ENCODE results near the gene DGKD. TPM values are rescaled to one million over a fixed set of nuclear protein-coding genes. Genes with fewer than 3 reads are reported as not detected.

DGKD gene
- total RNA-seq, 4 donors from 2014 or later: 9.1 to 21.9 (median 17.8) TPM

DNA sequence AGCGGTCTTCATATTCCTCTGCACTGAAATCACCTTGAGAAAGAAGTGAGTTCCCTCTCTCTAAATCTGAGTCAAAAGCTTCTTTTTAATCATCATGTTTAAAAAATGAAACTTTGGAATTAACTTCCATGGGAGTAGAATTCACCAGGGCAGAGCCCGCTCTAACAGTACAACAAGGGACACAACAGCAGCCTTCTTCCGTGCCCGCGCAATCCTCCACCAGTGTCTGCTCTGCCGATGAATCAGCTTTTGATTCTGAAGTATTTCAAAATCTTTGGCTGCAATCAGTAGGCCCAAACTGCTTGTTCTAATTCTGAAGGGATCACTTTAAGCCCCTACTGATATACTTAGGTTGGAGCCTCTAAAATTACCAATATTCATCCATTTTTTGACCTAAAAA lies 135.4 kb downstream of the DGKD start:
- ATAC-seq: no peak

DNA sequence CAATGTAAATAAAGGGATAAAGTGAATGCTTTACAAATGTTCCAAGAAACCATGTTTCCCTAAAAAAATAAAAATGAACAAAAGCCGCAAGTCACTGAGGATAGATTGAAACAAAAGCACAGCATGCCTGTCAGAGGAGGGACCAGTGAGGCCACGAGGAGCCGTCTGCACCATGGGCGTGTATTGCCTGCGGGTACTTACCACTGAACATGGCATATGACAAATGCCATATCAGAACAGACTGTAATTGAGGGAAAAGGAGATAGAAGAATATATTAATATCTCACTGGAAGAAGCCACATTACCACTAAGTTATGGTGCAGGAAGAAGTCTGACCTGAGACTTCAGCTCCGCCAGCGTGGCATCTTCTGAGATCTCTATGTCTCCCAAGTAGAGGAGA lies 136.5 kb downstream of the DGKD start:
- ATAC-seq: no peak
- no peaks in the 10 kb centered on the region for H3K9me3 ChIP-seq

More for the DNA sequence above, 135.4 kb downstream of the DGKD start:
- no peaks in the 10 kb centered on the region for H3K9me3 ChIP-seq
- no peak overlapping the region for H3K4me3 ChIP-seq
- H3K36me3 ChIP-seq: peaks cover 4 to 89% of the 10 kb centered on the region in 2 donors
- peaks cover 0 to 28% (median 0%) of the 10 kb centered on the region in 3 donors for H3K4me1 ChIP-seq
- no peak overlapping the region for H3K27ac ChIP-seq
- no peaks in the 10 kb centered on the region for H3K27me3 ChIP-seq
- TF ChIP-seq, protein P1, sequence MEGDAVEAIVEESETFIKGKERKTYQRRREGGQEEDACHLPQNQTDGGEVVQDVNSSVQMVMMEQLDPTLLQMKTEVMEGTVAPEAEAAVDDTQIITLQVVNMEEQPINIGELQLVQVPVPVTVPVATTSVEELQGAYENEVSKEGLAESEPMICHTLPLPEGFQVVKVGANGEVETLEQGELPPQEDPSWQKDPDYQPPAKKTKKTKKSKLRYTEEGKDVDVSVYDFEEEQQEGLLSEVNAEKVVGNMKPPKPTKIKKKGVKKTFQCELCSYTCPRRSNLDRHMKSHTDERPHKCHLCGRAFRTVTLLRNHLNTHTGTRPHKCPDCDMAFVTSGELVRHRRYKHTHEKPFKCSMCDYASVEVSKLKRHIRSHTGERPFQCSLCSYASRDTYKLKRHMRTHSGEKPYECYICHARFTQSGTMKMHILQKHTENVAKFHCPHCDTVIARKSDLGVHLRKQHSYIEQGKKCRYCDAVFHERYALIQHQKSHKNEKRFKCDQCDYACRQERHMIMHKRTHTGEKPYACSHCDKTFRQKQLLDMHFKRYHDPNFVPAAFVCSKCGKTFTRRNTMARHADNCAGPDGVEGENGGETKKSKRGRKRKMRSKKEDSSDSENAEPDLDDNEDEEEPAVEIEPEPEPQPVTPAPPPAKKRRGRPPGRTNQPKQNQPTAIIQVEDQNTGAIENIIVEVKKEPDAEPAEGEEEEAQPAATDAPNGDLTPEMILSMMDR (IDR thresholded peaks at IDR 0.05): no peak
- TF ChIP-seq EP300 (IDR thresholded peaks at IDR 0.05) (no peak), POLR2A (IDR thresholded peaks at IDR 0.05) (no peak), POLR2AphosphoS5 (IDR thresholded peaks at IDR 0.05) (no peak)
- WGBS, 2 donors (ENCODE audit: low coverage in 1 of 2): 94 to 95% methylated on average over 6 of the region's 6 CpGs

DNA sequence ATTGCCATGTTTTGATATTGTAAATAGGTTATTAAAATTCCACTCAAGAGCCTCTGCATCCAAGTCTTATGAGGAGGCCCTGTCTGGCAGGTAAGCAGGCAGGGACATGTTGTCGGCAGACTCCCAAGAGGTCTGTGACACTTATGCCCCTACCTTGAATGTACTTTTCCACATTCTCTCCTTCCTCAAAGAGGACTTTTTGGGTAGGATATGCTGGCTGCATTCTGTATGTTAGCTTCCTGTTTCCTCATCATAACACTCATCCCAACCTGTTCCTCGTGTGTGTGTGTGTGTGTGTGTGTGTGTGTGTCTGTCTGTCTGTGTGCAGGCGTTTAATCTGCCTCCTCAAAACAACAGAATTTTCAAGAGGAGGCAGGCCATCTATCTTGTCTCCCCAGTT lies 137.0 kb downstream of the DGKD start:
- no peak for ATAC-seq
- Histone ChIP-seq H3K27me3 (no peaks in the 10 kb centered on the region), H3K4me1 (peaks cover 0 to 26% (median 0%) of the 10 kb centered on the region in 3 donors), H3K36me3 (peaks cover 4 to 86% of the 10 kb centered on the region in 2 donors), H3K9me3 (no peaks in the 10 kb centered on the region), H3K4me3 (no peak overlapping the region), H3K27ac (no peak overlapping the region)
- WGBS, 2 donors (ENCODE audit: low coverage in 1 of 2): 100% methylated on average over 1 to 3 of the region's 3 CpGs
- TF ChIP-seq, protein P1 (IDR thresholded peaks at IDR 0.05): no peak
- no peak for TF ChIP-seq POLR2A (IDR thresholded peaks at IDR 0.05)
- TF ChIP-seq POLR2AphosphoS5 (IDR thresholded peaks at IDR 0.05): no peak

More for the DNA sequence above, 136.5 kb downstream of the DGKD start:
- TF ChIP-seq EP300 (IDR thresholded peaks at IDR 0.05): no peak
- TF ChIP-seq POLR2A (IDR thresholded peaks at IDR 0.05): no peak
- no peak for TF ChIP-seq POLR2AphosphoS5 (IDR thresholded peaks at IDR 0.05)
- TF ChIP-seq, protein P1 (IDR thresholded peaks at IDR 0.05): no peak
- WGBS, 2 donors (ENCODE audit: low coverage in 1 of 2): 93 to 100% methylated on average over 3 to 6 of the region's 7 CpGs
- Histone ChIP-seq H3K4me3 (no peak overlapping the region), H3K27ac (no peak overlapping the region), H3K27me3 (no peaks in the 10 kb centered on the region), H3K4me1 (peaks cover 0 to 28% (median 0%) of the 10 kb centered on the region in 3 donors), H3K36me3 (peaks cover 4 to 86% of the 10 kb centered on the region in 2 donors)

DNA sequence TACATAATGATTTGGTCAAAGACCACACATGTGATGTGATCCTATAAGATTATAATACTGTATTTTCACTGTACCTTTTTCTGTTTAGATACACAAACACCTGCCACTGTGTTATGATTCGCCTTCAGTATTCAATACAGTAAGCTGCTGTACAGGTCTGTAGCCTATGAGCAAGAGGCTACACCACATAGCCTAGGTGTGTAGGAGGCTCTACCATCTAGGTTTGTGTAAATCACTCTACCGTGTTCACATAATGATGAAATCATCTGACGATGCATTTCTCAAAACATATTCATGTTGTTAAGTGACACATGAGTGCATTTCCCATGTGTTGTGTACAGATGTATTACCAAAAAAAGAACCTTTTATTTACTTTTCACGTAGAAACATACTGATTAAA lies 137.8 kb downstream of the DGKD start:
- peaks cover 5 to 87% of the 10 kb centered on the region in 2 donors for H3K36me3 ChIP-seq
- no peak overlapping the region for H3K4me3 ChIP-seq
- 81 to 89% methylated on average over 4 of the region's 4 CpGs for WGBS, 2 donors (ENCODE audit: low coverage in 1 of 2)
- no peaks in the 10 kb centered on the region for H3K9me3 ChIP-seq
- no peaks in the 10 kb centered on the region for H3K27me3 ChIP-seq
- H3K27ac ChIP-seq: no peak overlapping the region
- TF ChIP-seq EP300 (IDR thresholded peaks at IDR 0.05) (no peak), POLR2AphosphoS5 (IDR thresholded peaks at IDR 0.05) (no peak), POLR2A (IDR thresholded peaks at IDR 0.05) (no peak)
- TF ChIP-seq, protein P1 (IDR thresholded peaks at IDR 0.05): no peak
- H3K4me1 ChIP-seq: peaks cover 0 to 19% (median 0%) of the 10 kb centered on the region in 3 donors
- no peak for ATAC-seq

GRCh38 chr2:233492751-233493150 lies 138.5 kb downstream of the DGKD start:
- Histone ChIP-seq H3K4me1 (peaks cover 0 to 13% (median 0%) of the 10 kb centered on the region in 3 donors), H3K36me3 (peaks cover 7 to 88% of the 10 kb centered on the region in 2 donors), H3K9me3 (no peaks in the 10 kb centered on the region), H3K27me3 (no peaks in the 10 kb centered on the region), H3K27ac (no peak overlapping the region), H3K4me3 (no peak overlapping the region)
- no peak for TF ChIP-seq EP300 (IDR thresholded peaks at IDR 0.05)
- no peak for TF ChIP-seq POLR2AphosphoS5 (IDR thresholded peaks at IDR 0.05)
- TF ChIP-seq, protein P1 (IDR thresholded peaks at IDR 0.05): no peak
- TF ChIP-seq POLR2A (IDR thresholded peaks at IDR 0.05): no peak
- ATAC-seq: no peak
- WGBS, 2 donors (ENCODE audit: low coverage in 1 of 2): 92 to 100% methylated on average over 4 of the region's 4 CpGs

Measured in gastroesophageal sphincter (tissue), 4 donors.